HG03432 (cell line): Measurements from ENCODE around the gene FEV.
"Not testable (repeated sequence)": the region's sequence is repeated elsewhere in the genome, so short reads cannot be mapped to it uniquely, and the experiment has no call there.

ENCODE experiments used
- ATAC-seq: cut with Tn5 transposase; IDR thresholded peaks from one replicate; pipeline ENCODE4 v1.9.1; 2021; ENCODE audit warnings: mild to moderate bottlenecking, moderate library complexity; ENCODE audit not compliant: unreplicated experiment

The FEV gene

GRCh38 chr2:218946621-218947020, 38.4 kb downstream of the FEV start:
- no peak for ATAC-seq

GRCh38 chr2:218944759-218945404, 40.1 kb downstream of the FEV start:
- no peak for ATAC-seq

GRCh38 chr2:218931751-218932150, 53.2 kb downstream of the FEV start:
- not testable (repeated sequence) for ATAC-seq
